H1 (cell line): ENCODE results near the gene TCHH. TPM values are rescaled to one million over a fixed set of nuclear protein-coding genes. Genes with fewer than 3 reads are reported as not detected.

Source experiments
- CTCF ChIA-PET: fragments of 300-600 bp; sonication (Branson Sonifier 250); formaldehyde crosslinking; loops from one replicate; lab custom pipeline; 2021; ENCODE audit not compliant: partially characterized antibody; lab: Charles Lee
- POLR2A ChIA-PET: fragments of 300-600 bp; sonication (Branson Sonifier 250); formaldehyde crosslinking; loops from one replicate; lab custom pipeline; 2021; ENCODE audit warnings: inconsistent platforms; ENCODE audit not compliant: partially characterized antibody; lab: Charles Lee
- DNase-seq, 2 experiments: peaks; one replicate each; pipeline versions ENCODE4 v3.0.0 to v3.0.0-alpha.2; 2010 to 2022; ENCODE audit warnings: low spot score in 2 of 2, low read depth in 1 of 2, mixed read lengths in 1 of 2
- FAIRE-seq: peaks from 2 replicates; lab custom pipeline; 2011; peaks lifted over from hg19 to GRCh38; lab: Jason Lieb, UNC
- H2AFZ ChIP-seq: 2 replicates; pipeline ENCODE4 v1.8.1; 2012; ENCODE audit warnings: low read length, inconsistent platforms
- H2AK5ac ChIP-seq: 2 replicates; pipeline ENCODE4 v1.6.1; 2013; ENCODE audit warnings: low read depth, low read length
- H2BK120ac ChIP-seq: replicated peaks from 2 replicates; pipeline ENCODE3; 2013; ENCODE audit warnings: low read depth, low read length, inconsistent platforms
- H2BK12ac ChIP-seq: 2 replicates; pipeline ENCODE4 v1.6.1; 2013; ENCODE audit warnings: low read depth, low read length
- H2BK15ac ChIP-seq: 2 replicates; pipeline ENCODE4 v1.6.1; 2013; ENCODE audit warnings: low read length
- H2BK20ac ChIP-seq: 2 replicates; pipeline ENCODE4 v1.6.1; 2013; ENCODE audit warnings: low read length
- H2BK5ac ChIP-seq: 2 replicates; pipeline ENCODE4 v1.6.1; 2013; ENCODE audit warnings: low read depth, low read length
- H3K14ac ChIP-seq: 2 replicates; pipeline ENCODE4 v1.6.1; 2013; ENCODE audit warnings: inconsistent platforms; ENCODE audit not compliant: insufficient read length
- H3K18ac ChIP-seq: 2 replicates; pipeline ENCODE4 v1.6.1; 2013; ENCODE audit warnings: low read length; ENCODE audit errors: extremely low read depth
- H3K23ac ChIP-seq: 2 replicates; pipeline ENCODE4 v1.6.1; 2013; ENCODE audit warnings: inconsistent platforms; ENCODE audit not compliant: insufficient read length
- H3K23me2 ChIP-seq: 2 replicates; pipeline ENCODE4 v1.6.1; 2013; ENCODE audit warnings: low read depth, low read length
- H3K27ac ChIP-seq: 2 replicates; pipeline ENCODE4 v1.6.1; 2011; ENCODE audit warnings: low read depth, low read length, inconsistent platforms
- H3K27me3 ChIP-seq, 4 experiments: replicated peaks in 1 of 4; 1 replicate in 1 of 4; 2 replicates in 3 of 4; pipeline versions ENCODE4 v1.6.1 to v1.8.1; 2011 to 2013; ENCODE audit warnings: low read length in 3 of 4, mild to moderate bottlenecking in 3 of 4, inconsistent platforms in 2 of 4, mixed read lengths in 2 of 4, moderate library complexity in 1 of 4; ENCODE audit not compliant: control insufficient read depth in 3 of 4, insufficient read depth in 3 of 4; ENCODE audit errors: extremely low read depth in 1 of 4
- H3K36me3 ChIP-seq, 4 experiments: 2 replicates each; pipeline versions ENCODE4 v1.6.1 to v1.8.1; 2011 to 2013; ENCODE audit warnings: mild to moderate bottlenecking in 4 of 4, low read length in 3 of 4, moderate library complexity in 2 of 4, control low read depth in 1 of 4, inconsistent platforms in 1 of 4; ENCODE audit not compliant: insufficient read depth in 4 of 4, control insufficient read depth in 2 of 4
- H3K4ac ChIP-seq: replicated peaks from 2 replicates; pipeline ENCODE3; 2013; ENCODE audit warnings: low read length, low read depth, mixed read lengths, inconsistent platforms; ENCODE audit not compliant: insufficient read length
- H3K4me1 ChIP-seq, 4 experiments: replicated peaks in 1 of 4; 1 replicate in 1 of 4; 2 replicates in 3 of 4; pipeline versions ENCODE4 v1.6.1 to v1.8.1; 2011 to 2013; ENCODE audit warnings: low read length in 3 of 4, inconsistent platforms in 2 of 4, mixed read lengths in 1 of 4; ENCODE audit not compliant: insufficient read depth in 4 of 4, control insufficient read depth in 3 of 4
- H3K4me2 ChIP-seq, 2 experiments: 2 replicates each; pipeline versions ENCODE4 v1.6.1 to v1.8.1; 2011 to 2013; ENCODE audit warnings: low read depth in 2 of 2, low read length in 2 of 2, control low read depth in 1 of 2, inconsistent platforms in 1 of 2, mild to moderate bottlenecking in 1 of 2; ENCODE audit not compliant: insufficient read depth in 1 of 2
- H3K4me3 ChIP-seq, 4 experiments: fragments of 200-600, 300-600 bp in 1 of 4; sonication (generic), shearing (Covaris generic), sonication (Bioruptor Twin) in 1 of 4; 2 replicates each; pipeline versions ENCODE4 v1.5.1 to v1.8.1; 2011 to 2016; ENCODE audit warnings: low read length in 4 of 4, low read depth in 3 of 4, control low read depth in 2 of 4, inconsistent platforms in 2 of 4, mild to moderate bottlenecking in 2 of 4, mixed read lengths in 1 of 4, moderate library complexity in 1 of 4; ENCODE audit not compliant: insufficient read depth in 2 of 4; ENCODE audit errors: extremely low read depth in 1 of 4
- H3K56ac ChIP-seq: replicated peaks from 2 replicates; pipeline ENCODE3; 2013; ENCODE audit warnings: low read depth, mild to moderate bottlenecking, mixed read lengths, low read length, inconsistent platforms; ENCODE audit not compliant: insufficient read length
- H3K79me1 ChIP-seq: 2 replicates; pipeline ENCODE4 v1.6.1; 2013; ENCODE audit warnings: low read depth, low read length, control low read depth
- H3K79me2 ChIP-seq, 2 experiments: 2 replicates each; pipeline versions ENCODE4 v1.6.1 to v1.8.1; 2012 to 2013; ENCODE audit warnings: low read length in 2 of 2, mild to moderate bottlenecking in 2 of 2, inconsistent platforms in 1 of 2; ENCODE audit not compliant: insufficient read depth in 2 of 2, control insufficient read depth in 1 of 2
- H3K9ac ChIP-seq, 4 experiments: replicated peaks in 1 of 4; 1 replicate in 1 of 4; 2 replicates in 3 of 4; pipeline versions ENCODE4 v1.6.1 to v1.8.1; 2011 to 2013; ENCODE audit warnings: low read depth in 3 of 4, low read length in 3 of 4, control low read depth in 2 of 4, mild to moderate bottlenecking in 2 of 4, moderate library complexity in 2 of 4, inconsistent platforms in 1 of 4; ENCODE audit errors: extremely low read depth in 1 of 4
- H3K9me3 ChIP-seq, 2 experiments: 2 replicates each; pipeline versions ENCODE4 v1.6.1 to v1.8.1; 2012 to 2013; ENCODE audit warnings: mild to moderate bottlenecking in 2 of 2, moderate library complexity in 2 of 2, control low read depth in 1 of 2, inconsistent platforms in 1 of 2, low read depth in 1 of 2, low read length in 1 of 2, mixed read lengths in 1 of 2; ENCODE audit not compliant: insufficient read depth in 2 of 2
- H4K20me1 ChIP-seq, 2 experiments: replicated peaks in 1 of 2; 2 replicates each; pipeline versions ENCODE3 to v1.8.1; 2011 to 2013; ENCODE audit warnings: inconsistent platforms in 2 of 2, low read length in 2 of 2, mild to moderate bottlenecking in 1 of 2; ENCODE audit not compliant: insufficient read depth in 2 of 2, control insufficient read depth in 1 of 2
- H4K5ac ChIP-seq: 2 replicates; pipeline ENCODE4 v1.6.1; 2013; ENCODE audit warnings: low read length, low read depth, mixed read lengths, inconsistent platforms; ENCODE audit not compliant: insufficient read length
- H4K8ac ChIP-seq: 2 replicates; pipeline ENCODE4 v1.8.0; 2013; ENCODE audit warnings: mild to moderate bottlenecking, moderate library complexity, low read length, inconsistent platforms; ENCODE audit not compliant: insufficient read depth; ENCODE audit errors: extremely low read depth
- H4K91ac ChIP-seq: replicated peaks from 2 replicates; pipeline ENCODE3; 2013; ENCODE audit warnings: low read length, mixed read lengths, inconsistent platforms; ENCODE audit not compliant: insufficient read length
- BACH1 ChIP-seq: IDR thresholded peaks from 2 replicates; pipeline ENCODE4 v1.6.1; 2012; ENCODE audit warnings: low read length, improper control_type of control experiment
- CTBP2 ChIP-seq: IDR thresholded peaks from 2 replicates; pipeline ENCODE4 v1.7.0; 2011; ENCODE audit warnings: borderline replicate concordance, mild to moderate bottlenecking, moderate library complexity, mixed read lengths, low read length; ENCODE audit not compliant: insufficient read depth, insufficient read length
- GTF2F1 ChIP-seq: IDR thresholded peaks from 2 replicates; pipeline ENCODE4 v1.6.1; 2012; ENCODE audit warnings: low read depth, low read length, improper control_type of control experiment, borderline replicate concordance
- KDM1A ChIP-seq: fragments of 200-600, 300-600 bp; sonication (generic); IDR thresholded peaks from 2 replicates; pipeline ENCODE4 v1.7.1; 2016; ENCODE audit warnings: mild to moderate bottlenecking, low read length, borderline replicate concordance
- KDM4A ChIP-seq: IDR thresholded peaks from one replicate; pipeline ENCODE4 v1.7.1; 2012; ENCODE audit warnings: low read depth, mild to moderate bottlenecking, moderate library complexity, low read length, inconsistent platforms; ENCODE audit not compliant: severe bottlenecking
- NRF1 ChIP-seq: IDR thresholded peaks from 2 replicates; pipeline ENCODE4 v1.6.1; 2011; ENCODE audit warnings: mild to moderate bottlenecking, low read depth, low read length, improper control_type of control experiment
- PHF8 ChIP-seq: fragments of 200-600 bp; sonication (generic); conservative IDR thresholded peaks from 2 replicates; pipeline ENCODE4 v1.7.1; 2012; ENCODE audit warnings: low read depth, mild to moderate bottlenecking, inconsistent platforms, low read length, moderate library complexity
- RBBP5 ChIP-seq: IDR thresholded peaks from 2 replicates; pipeline ENCODE4 v1.7.1; 2012; ENCODE audit warnings: low read depth, mild to moderate bottlenecking, inconsistent platforms, low read length, moderate library complexity, borderline replicate concordance
- RXRA ChIP-seq: IDR thresholded peaks from 2 replicates; pipeline ENCODE4 v1.6.1; 2011; ENCODE audit warnings: low read depth, mild to moderate bottlenecking, low read length, moderate library complexity; ENCODE audit not compliant: insufficient read depth
- SIX5 ChIP-seq: IDR thresholded peaks from 2 replicates; pipeline ENCODE4 v1.6.1; 2011; ENCODE audit warnings: mild to moderate bottlenecking, low read depth, low read length
- SP2 ChIP-seq: IDR thresholded peaks from 2 replicates; pipeline ENCODE4 v1.6.1; 2012; ENCODE audit warnings: mild to moderate bottlenecking, low read length, inconsistent platforms
- SUZ12 ChIP-seq: fragments of 200-600 bp; sonication (generic); IDR thresholded peaks from 2 replicates; pipeline ENCODE4 v1.6.1; 2012; ENCODE audit warnings: mild to moderate bottlenecking, inconsistent platforms, low read length, moderate library complexity, mixed read lengths
- TBP ChIP-seq: IDR thresholded peaks from 2 replicates; pipeline ENCODE4 v1.6.1; 2011; ENCODE audit warnings: low read depth, low read length, improper control_type of control experiment
- WGBS, 2 experiments: shearing (Covaris generic) in 1 of 2; methylation state at CpG; one replicate each; pipeline versions ENCODE4 v1.1.6 to v1.1.7; 2013 to 2015; ENCODE audit warnings: low lambda C conversion rate in 2 of 2, mixed read lengths in 2 of 2, inconsistent platforms in 1 of 2, low coverage in 1 of 2, missing lambda C conversion rate in 1 of 2; ENCODE audit not compliant: insufficient replicate concordance in 2 of 2, insufficient coverage in 1 of 2, insufficient read length in 1 of 2; ENCODE audit errors: extremely low coverage in 1 of 2, missing lambda C conversion rate in 1 of 2; 5-methylcytosine and 5-hydroxymethylcytosine counted together
- polyA plus RNA-seq, 7 experiments: library from polyadenylated mRNA; depleted of rRNA in 3 of 7; stranded (reverse) in 5 of 7; unstranded in 2 of 7; fragments of >200 nt in 5 of 7; fragments of 200-250 nt in 2 of 7; gene quantifications; 1 replicate in 5 of 7; 2 replicates in 1 of 7; 4 replicates in 1 of 7; pipeline versions ENCODE4 v1.2.1 to v1.2.3, GENCODE V29; 2011 to 2013; ENCODE audit warnings: missing spikeins in 2 of 7, mixed read lengths in 2 of 7
- total RNA-seq: library from RNA; stranded (reverse); fragmentation: NEBNext Ultra II Directional; extraction: Animal tissue kit (Norgen Biotek cat#: 25700); gene quantifications from 2 replicates; pipeline ENCODE4 v1.2.1, GENCODE V29; 2021

Gene TCHH
- total and polyA plus RNA-seq, 2 of the 8 experiments (the other 6 are each of a cell fraction or from before 2014, with no cell fraction given): 0.02 to 0.07 TPM

DNA sequence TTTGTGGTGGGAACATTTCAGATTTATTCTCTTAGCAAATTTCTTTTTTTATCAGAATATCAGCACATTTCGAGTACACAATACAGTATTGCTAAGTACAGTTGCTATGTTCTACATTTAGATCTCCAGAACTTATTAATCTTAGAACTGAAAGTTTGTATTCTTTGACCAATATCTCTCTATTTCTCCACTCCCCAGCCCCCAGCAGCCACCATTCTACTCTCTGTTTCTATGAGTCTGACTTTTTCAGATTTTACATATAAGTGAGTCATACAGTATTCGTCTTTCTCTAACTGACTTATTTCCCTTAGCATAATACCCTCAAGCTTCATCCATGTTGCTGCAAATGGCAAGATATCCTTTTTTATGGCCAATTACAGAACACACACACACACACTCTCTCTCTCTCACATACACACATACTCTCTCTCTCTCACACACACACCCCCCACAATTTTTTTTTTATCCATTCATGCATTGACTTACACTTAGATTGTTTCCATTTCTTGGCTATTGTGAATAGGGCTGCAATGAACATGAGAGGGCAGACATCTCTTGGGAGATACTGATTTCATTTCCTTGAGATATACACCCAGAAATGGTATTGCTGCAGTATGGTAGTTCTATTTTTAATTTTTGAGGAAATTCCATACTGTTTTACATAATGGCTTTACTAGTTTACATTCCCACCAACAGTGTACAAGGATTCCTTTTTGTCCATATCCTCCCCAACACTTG is 28.1 kb upstream of the TCHH start:
- no peaks in the 10 kb centered on the region for H4K20me1 ChIP-seq
- H2BK20ac ChIP-seq: no peak overlapping the region
- H2BK12ac ChIP-seq: no peak overlapping the region
- no peak overlapping the region for H2BK5ac ChIP-seq
- no peaks in the 10 kb centered on the region for H3K27me3 ChIP-seq
- H3K23me2 ChIP-seq: no peaks in the 10 kb centered on the region
- no peak overlapping the region for H2AK5ac ChIP-seq
- no peaks in the 10 kb centered on the region for H3K79me2 ChIP-seq
- 83% methylated on average over 2 of the region's 2 CpGs; no CpG with 5 or more reads in 1 of the 2 experiments for WGBS, 2 experiments
- no peak overlapping the region for H4K91ac ChIP-seq
- no peak overlapping the region for H2AFZ ChIP-seq
- no peak overlapping the region for H3K23ac ChIP-seq
- H3K4me1 ChIP-seq: no peaks in the 10 kb centered on the region
- no peaks in the 10 kb centered on the region for H3K36me3 ChIP-seq
- no peak overlapping the region for H3K27ac ChIP-seq
- H4K8ac ChIP-seq: no peak overlapping the region
- H3K4me3 ChIP-seq: no peak overlapping the region
- H4K5ac ChIP-seq: no peak overlapping the region
- H3K14ac ChIP-seq: no peak overlapping the region
- H3K9me3 ChIP-seq: peaks cover 35 to 59% of the 10 kb centered on the region in 2 experiments
- H3K79me1 ChIP-seq: no peaks in the 10 kb centered on the region
- no peak for FAIRE-seq
- no peak overlapping the region for H3K4me2 ChIP-seq
- ChIA-PET CTCF (interaction anchor here (0.6 kb wide), 1 partner anchor 36 kb away, joined by 4 read pairs; no protein-coding TSS in a partner anchor), POLR2A (no interaction called here)
- H2BK15ac ChIP-seq: no peak overlapping the region
- no peak overlapping the region for H3K4ac ChIP-seq
- DNase-seq: no peak
- H3K56ac ChIP-seq: no peak overlapping the region
- no peak overlapping the region for H2BK120ac ChIP-seq
- H3K18ac ChIP-seq: no peak overlapping the region
- H3K9ac ChIP-seq: no peak overlapping the region
- TF ChIP-seq GTF2F1: no peak
- no peak for TF ChIP-seq SUZ12
- no peak for TF ChIP-seq RBBP5
- no peak for TF ChIP-seq SP2
- no peak for TF ChIP-seq RXRA
- TF ChIP-seq CTBP2: no peak
- TF ChIP-seq BACH1: no peak
- TF ChIP-seq PHF8: no peak
- TF ChIP-seq KDM1A: no peak
- no peak for TF ChIP-seq NRF1
- no peak for TF ChIP-seq SIX5
- TF ChIP-seq KDM4A: no peak
- no peak for TF ChIP-seq TBP
